K562 (cell line): ENCODE data around the gene PRR16. TPM values are rescaled to one million over a fixed set of nuclear protein-coding genes. Genes with fewer than 3 reads are reported as not detected.

Experiments
- ATAC-seq: fragments of 200-7000 bp; cut with Tn5 transposase; 3 replicates; pipeline ENCODE4 v1.9.1; 2020; ENCODE audit warnings: moderate library complexity
- BruUV-seq: library from RNA; stranded (reverse); fragments of 400-500 nt; replicated peaks from 2 replicates; lab custom pipeline; 2021; lab: Mats Ljungman, UMichigan
- CTCF ChIA-PET: fragments of 300-600 bp; formaldehyde crosslinking; extraction: SDS; loops from one replicate; lab custom pipeline; 2021; ENCODE audit warnings: low intra/inter-chr PET ratio; lab: Yijun Ruan, JAX
- POLR2A ChIA-PET: fragments of 300-600, 350-650 bp; sonication (Branson Sonifier 250); formaldehyde crosslinking; extraction: SDS; loops from one replicate; lab custom pipeline; 2021; ENCODE audit warnings: antibody characterized with exemption, inconsistent platforms; lab: Yijun Ruan, JAX
- DNase-seq, 4 experiments: peaks; one replicate each; pipeline versions ENCODE4 v3.0.0 to v3.0.0-alpha.2; 2011 to 2018; ENCODE audit warnings: low spot score in 3 of 4, mixed read lengths in 3 of 4; ENCODE audit errors: extremely low read depth in 1 of 4
- FAIRE-seq: peaks from 2 replicates; lab custom pipeline; 2011; peaks lifted over from hg19 to GRCh38; lab: Jason Lieb, UNC
- H2AFZ ChIP-seq: 2 replicates; pipeline ENCODE4 v1.6.0; 2011; ENCODE audit warnings: low read depth, low read length, control low read depth, inconsistent platforms
- H3K27ac ChIP-seq: fragments of 200-600 bp; 3 replicates; pipeline ENCODE4 v1.8.0; 2011; ENCODE audit warnings: low read depth, mild to moderate bottlenecking, control low read depth, inconsistent platforms, low read length, moderate library complexity, mixed read lengths; ENCODE audit errors: extremely low read depth
- H3K27me3 ChIP-seq, 2 experiments: fragments of 300-600 bp in 1 of 2; 2 replicates in 1 of 2; 3 replicates in 1 of 2; pipeline versions ENCODE4 v1.6.0 to v1.8.0; 2011; ENCODE audit warnings: inconsistent platforms in 2 of 2, low read length in 2 of 2, mild to moderate bottlenecking in 1 of 2, mixed read lengths in 1 of 2, moderate library complexity in 1 of 2; ENCODE audit not compliant: control insufficient read depth in 2 of 2, insufficient read depth in 2 of 2
- H3K36me3 ChIP-seq: fragments of 300-600 bp; 3 replicates; pipeline ENCODE4 v1.8.0; 2011; ENCODE audit warnings: mild to moderate bottlenecking, low read length, inconsistent platforms; ENCODE audit not compliant: control insufficient read depth, insufficient read depth
- H3K4me1 ChIP-seq, 2 experiments: fragments of 200-600 bp in 1 of 2; replicated peaks in 1 of 2; 2 replicates in 1 of 2; 3 replicates in 1 of 2; pipeline versions ENCODE4 v1.5.1 to v1.8.0; 2011; ENCODE audit warnings: inconsistent platforms in 2 of 2, low read length in 2 of 2, mild to moderate bottlenecking in 1 of 2, mixed read lengths in 1 of 2, moderate library complexity in 1 of 2; ENCODE audit not compliant: control insufficient read depth in 2 of 2, insufficient read depth in 2 of 2
- H3K4me2 ChIP-seq: 2 replicates; pipeline ENCODE4 v1.6.1; 2011; ENCODE audit warnings: low read length, control low read depth, inconsistent platforms, mixed read lengths; ENCODE audit not compliant: insufficient read depth
- H3K4me3 ChIP-seq: fragments of 200-600 bp; sonication (generic), shearing (Covaris generic); 2 replicates; pipeline ENCODE4 v1.5.1; 2016; ENCODE audit warnings: control low read depth, inconsistent platforms
- H3K79me2 ChIP-seq: fragments of 200-600 bp; 3 replicates; pipeline ENCODE4 v1.8.0; 2011; ENCODE audit warnings: low read length, inconsistent platforms; ENCODE audit not compliant: control insufficient read depth, insufficient read depth
- H3K9ac ChIP-seq, 2 experiments: 2 replicates each; pipeline versions ENCODE4 v1.6.0 to v1.6.1; 2011; ENCODE audit warnings: low read depth in 2 of 2, low read length in 2 of 2, control low read depth in 1 of 2, inconsistent platforms in 1 of 2, mild to moderate bottlenecking in 1 of 2, mixed read lengths in 1 of 2; ENCODE audit not compliant: insufficient read depth in 1 of 2
- H3K9me1 ChIP-seq: one replicate; pipeline ENCODE4 v1.6.0; 2011; ENCODE audit warnings: inconsistent platforms, mild to moderate bottlenecking, low read length, moderate library complexity; ENCODE audit not compliant: control insufficient read depth, insufficient read depth
- H3K9me3 ChIP-seq: replicated peaks from 2 replicates; pipeline ENCODE4 v1.5.1; 2011; ENCODE audit warnings: low read depth, low read length, inconsistent platforms; ENCODE audit not compliant: control insufficient read depth, insufficient read depth
- H4K20me1 ChIP-seq: replicated peaks from 2 replicates; pipeline ENCODE4 v1.6.1; 2011; ENCODE audit warnings: low read length, inconsistent platforms, mixed read lengths; ENCODE audit not compliant: control insufficient read depth, insufficient read depth
- ATF7 ChIP-seq: fragments of 450-650 bp; IDR thresholded peaks from 2 replicates; pipeline ENCODE4 v1.7.1; 2014; ENCODE audit warnings: mild to moderate bottlenecking, moderate library complexity
- ELK1 ChIP-seq: sonication (generic); formaldehyde crosslinking; IDR thresholded peaks from 2 replicates; pipeline ENCODE4 v1.8.1; 2022; ENCODE audit warnings: missing genetic modification reagents
- IRF9 ChIP-seq: fragments of 450-650 bp; IDR thresholded peaks from 2 replicates; pipeline ENCODE4 v1.6.1; 2016; ENCODE audit warnings: missing biosample characterization, missing genetic modification characterization
- KDM2B ChIP-seq: fragments of 250-450 bp; sonication (Bioruptor Pico); IDR thresholded peaks from 2 replicates; pipeline ENCODE4 v1.8.0; 2021; ENCODE audit warnings: mild to moderate bottlenecking, moderate library complexity
- NEUROD1 ChIP-seq: fragments of 150-350 bp; IDR thresholded peaks from 2 replicates; pipeline ENCODE4 v1.6.1; 2014; ENCODE audit warnings: borderline replicate concordance, low read length, low read depth; ENCODE audit not compliant: partially characterized antibody
- NFE2 ChIP-seq: IDR thresholded peaks from 2 replicates; pipeline ENCODE4 v1.6.1; 2014; ENCODE audit warnings: antibody characterized with exemption, low read depth
- PCBP2 ChIP-seq: fragments of 200-400 bp; formaldehyde crosslinking; IDR thresholded peaks from 2 replicates; pipeline ENCODE4 v1.6.1; 2018; ENCODE audit warnings: low read length, low read depth, mild to moderate bottlenecking, moderate library complexity; ENCODE audit not compliant: poor library complexity, severe bottlenecking
- RBM22 ChIP-seq: fragments of 200-400 bp; formaldehyde crosslinking; IDR thresholded peaks from 2 replicates; pipeline ENCODE4 v1.6.1; 2018; ENCODE audit warnings: low read length, low read depth; ENCODE audit not compliant: poor library complexity, severe bottlenecking
- SMAD3 ChIP-seq: fragments of 450-650 bp; formaldehyde crosslinking; conservative IDR thresholded peaks from 2 replicates; pipeline ENCODE4 v1.4.0; 2020; ENCODE audit warnings: mild to moderate bottlenecking
- SNAPC5 ChIP-seq: fragments of 250-450 bp; sonication (Bioruptor Pico); IDR thresholded peaks from 2 replicates; pipeline ENCODE4 v1.8.0; 2021; ENCODE audit warnings: moderate library complexity, mild to moderate bottlenecking, inconsistent platforms
- ZNF121 ChIP-seq: sonication (generic); formaldehyde crosslinking; conservative IDR thresholded peaks from 2 replicates; pipeline ENCODE4 v1.8.0; 2022; ENCODE audit warnings: missing genetic modification reagents
- WGBS: fragments of 100-300 bp; shearing (Covaris generic); methylation state at CpG from one replicate; pipeline ENCODE4 v1.1.6; 2016; ENCODE audit warnings: low coverage, mixed read lengths; ENCODE audit not compliant: insufficient coverage; ENCODE audit errors: missing lambda C conversion rate; 5-methylcytosine and 5-hydroxymethylcytosine counted together
- in situ Hi-C: fragments of 300-500 bp; cut with MboI; formaldehyde crosslinking; loops from 4 replicates; pipeline ENCODE4 v1.15.0; 2018; ENCODE audit warnings: inconsistent platforms, mixed read lengths
- intact Hi-C: fragments of 100-400 bp; cut with micrococcal nuclease; formaldehyde crosslinking; loops from 2 replicates; pipeline ENCODE4 v1.14.2; 2022
- polyA plus RNA-seq, 8 experiments: library from polyadenylated mRNA; depleted of rRNA in 4 of 8; stranded (reverse) in 5 of 8; unstranded in 3 of 8; fragments of >200 nt; fragmentation: Nextera tagmentation in 2 of 8; fragmentation: Illumina TruSeq in 1 of 8; extraction: Ambion mirVana in 2 of 8; extraction: Trizol in 1 of 8; gene quantifications; 2 replicates each; pipeline versions ENCODE4 v1.2.1 to v1.2.3, GENCODE V29; 2011 to 2014; ENCODE audit warnings: inconsistent platforms in 1 of 8, missing spikeins in 1 of 8
- total RNA-seq, 7 experiments: library from RNA; depleted of rRNA in 6 of 7; stranded (reverse); fragments of >200 nt in 6 of 7; fragmentation: Illumina TruSeq in 2 of 7; extraction: Trizol in 2 of 7; gene quantifications; 2 replicates each; pipeline versions ENCODE4 v1.2.1 to v1.2.3, GENCODE V29; 2011 to 2021; ENCODE audit warnings: low replicate concordance in 1 of 7
- TF ChIP-seq, protein P1 (sequence below): fragments of 150-350 bp; conservative IDR thresholded peaks from 2 replicates; pipeline ENCODE4 v1.6.1; 2014; ENCODE audit warnings: low read length

PRR16 gene
- total and polyA plus RNA-seq, 9 of the 15 experiments (the other 6 are each of a cell fraction or from before 2014, with no cell fraction given): 0.61 to 10.1 (median 3.3) TPM

- H3K36me3 ChIP-seq: no peaks in the 10 kb centered on the region
- H3K9ac ChIP-seq: no peak overlapping the region
- no peak overlapping the region for H3K4me3 ChIP-seq
- no peaks in the 10 kb centered on the region for H3K9me1 ChIP-seq
- H3K4me2 ChIP-seq: no peak overlapping the region
- no peak for TF ChIP-seq ZNF121 (CRISPR knock-in tag)
- TF ChIP-seq SNAPC5 (CRISPR knock-in tag): no peak
- TF ChIP-seq NFE2: no peak
- TF ChIP-seq IRF9: no peak
- TF ChIP-seq RBM22: no peak
- TF ChIP-seq, protein P1, sequence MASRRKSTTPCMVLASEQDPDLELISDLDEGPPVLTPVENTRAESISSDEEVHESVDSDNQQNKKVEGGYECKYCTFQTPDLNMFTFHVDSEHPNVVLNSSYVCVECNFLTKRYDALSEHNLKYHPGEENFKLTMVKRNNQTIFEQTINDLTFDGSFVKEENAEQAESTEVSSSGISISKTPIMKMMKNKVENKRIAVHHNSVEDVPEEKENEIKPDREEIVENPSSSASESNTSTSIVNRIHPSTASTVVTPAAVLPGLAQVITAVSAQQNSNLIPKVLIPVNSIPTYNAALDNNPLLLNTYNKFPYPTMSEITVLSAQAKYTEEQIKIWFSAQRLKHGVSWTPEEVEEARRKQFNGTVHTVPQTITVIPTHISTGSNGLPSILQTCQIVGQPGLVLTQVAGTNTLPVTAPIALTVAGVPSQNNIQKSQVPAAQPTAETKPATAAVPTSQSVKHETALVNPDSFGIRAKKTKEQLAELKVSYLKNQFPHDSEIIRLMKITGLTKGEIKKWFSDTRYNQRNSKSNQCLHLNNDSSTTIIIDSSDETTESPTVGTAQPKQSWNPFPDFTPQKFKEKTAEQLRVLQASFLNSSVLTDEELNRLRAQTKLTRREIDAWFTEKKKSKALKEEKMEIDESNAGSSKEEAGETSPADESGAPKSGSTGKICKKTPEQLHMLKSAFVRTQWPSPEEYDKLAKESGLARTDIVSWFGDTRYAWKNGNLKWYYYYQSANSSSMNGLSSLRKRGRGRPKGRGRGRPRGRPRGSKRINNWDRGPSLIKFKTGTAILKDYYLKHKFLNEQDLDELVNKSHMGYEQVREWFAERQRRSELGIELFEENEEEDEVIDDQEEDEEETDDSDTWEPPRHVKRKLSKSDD: no peak
- no peak for TF ChIP-seq ATF7
- no peak for TF ChIP-seq ELK1 (CRISPR knock-in tag)
- TF ChIP-seq KDM2B: no peak
- TF ChIP-seq NEUROD1: no peak
- TF ChIP-seq PCBP2: no peak
- TF ChIP-seq SMAD3: no peak
- H3K9me3 ChIP-seq: no peaks in the 10 kb centered on the region
- H3K27ac ChIP-seq: no peak overlapping the region
- BruUV-seq: no TSS peak
- H3K4me1 ChIP-seq: no peaks in the 10 kb centered on the region
- CTCF ChIA-PET: no interaction called here
- intact Hi-C loops: no loop called here
- ATAC-seq: no peak
- H4K20me1 ChIP-seq: no peaks in the 10 kb centered on the region
- POLR2A ChIA-PET: no interaction called here
- WGBS: 31% methylated on average over 2 of the region's 2 CpGs
- in situ Hi-C loops: no loop called here
- no peak for DNase-seq
- FAIRE-seq: no peak
- no peaks in the 10 kb centered on the region for H3K27me3 ChIP-seq
- no peak overlapping the region for H2AFZ ChIP-seq
- no peaks in the 10 kb centered on the region; the same call in 2 of the 3 replicates for H3K79me2 ChIP-seq
Measured at GRCh38 chr5:120544043-120544442, 79.9 kb downstream of the PRR16 start.
